GM10266 (cell line): ENCODE data around the gene MGAT5B.

Experiments
- DNase-seq: peaks from one replicate; pipeline ENCODE4 v3.0.0; 2012; ENCODE audit errors: extremely low spot score
- CTCF ChIP-seq: IDR thresholded peaks from 2 replicates; pipeline ENCODE4 v1.5.1; 2012; ENCODE audit warnings: mild to moderate bottlenecking, low read depth; ENCODE audit not compliant: control insufficient read depth, insufficient read depth; ENCODE audit errors: missing control alignments

The MGAT5B gene

GRCh38 chr17:76927577-76927976, 59.4 kb downstream of the MGAT5B start:
- no peak for DNase-seq
- no peak for TF ChIP-seq CTCF

GRCh38 chr17:76927982-76928381, 59.8 kb downstream of the MGAT5B start:
- TF ChIP-seq CTCF: no peak
- DNase-seq: no peak

GRCh38 chr17:76929148-76929547, 60.9 kb downstream of the MGAT5B start:
- DNase-seq: no peak
- TF ChIP-seq CTCF: no peak

- no peak for TF ChIP-seq CTCF
- no peak for DNase-seq
These were observed 61.4 kb downstream of the MGAT5B start for GRCh38 chr17:76929601-76930000.

GRCh38 chr17:76930107-76930506, 61.9 kb downstream of the MGAT5B start:
- TF ChIP-seq CTCF: no peak
- DNase-seq: no peak

GRCh38 chr17:76932402-76933333, 64.5 kb downstream of the MGAT5B start:
- TF ChIP-seq CTCF: no peak
- DNase-seq: no peak
